Mammary epithelial cell (primary cell): ENCODE results near the gene FAM110A.

Experiments used
- EZH2 ChIP-seq: IDR thresholded peaks from 2 replicates; pipeline ENCODE4 v1.6.1; 2012; ENCODE audit warnings: low read length, inconsistent platforms, borderline replicate concordance
- TF ChIP-seq, protein P1 (sequence below), 2 donors: IDR thresholded peaks in 1 of 2; conservative IDR thresholded peaks in 1 of 2; 2 replicates each; pipeline ENCODE4 v1.5.1; 2011 to 2012; ENCODE audit warnings: inconsistent platforms in 2 of 2, low read length in 2 of 2, mild to moderate bottlenecking in 2 of 2, control low read depth in 1 of 2, low read depth in 1 of 2; ENCODE audit not compliant: insufficient read depth in 1 of 2; ENCODE audit errors: extremely low read depth in 1 of 2

DNA sequence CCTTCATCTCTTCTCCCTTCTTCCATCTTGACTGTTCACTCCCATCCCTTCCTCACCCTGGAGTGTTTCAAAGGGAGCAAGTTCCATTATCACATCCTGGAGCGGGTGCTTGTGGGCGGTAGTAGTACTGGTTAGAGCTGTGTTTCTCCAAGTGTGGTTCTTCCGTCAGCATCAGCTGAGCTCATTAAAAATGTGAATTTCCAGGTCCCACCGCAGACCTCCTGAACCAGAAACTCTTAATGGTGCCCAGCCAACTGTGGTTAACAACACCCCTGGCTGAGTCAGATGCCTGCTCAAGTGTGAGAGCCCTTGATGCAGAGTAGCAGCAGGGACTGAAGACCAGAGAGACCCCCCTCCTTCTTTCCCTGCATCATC is 58.2 kb downstream of the FAM110A start:
- TF ChIP-seq, protein P1, sequence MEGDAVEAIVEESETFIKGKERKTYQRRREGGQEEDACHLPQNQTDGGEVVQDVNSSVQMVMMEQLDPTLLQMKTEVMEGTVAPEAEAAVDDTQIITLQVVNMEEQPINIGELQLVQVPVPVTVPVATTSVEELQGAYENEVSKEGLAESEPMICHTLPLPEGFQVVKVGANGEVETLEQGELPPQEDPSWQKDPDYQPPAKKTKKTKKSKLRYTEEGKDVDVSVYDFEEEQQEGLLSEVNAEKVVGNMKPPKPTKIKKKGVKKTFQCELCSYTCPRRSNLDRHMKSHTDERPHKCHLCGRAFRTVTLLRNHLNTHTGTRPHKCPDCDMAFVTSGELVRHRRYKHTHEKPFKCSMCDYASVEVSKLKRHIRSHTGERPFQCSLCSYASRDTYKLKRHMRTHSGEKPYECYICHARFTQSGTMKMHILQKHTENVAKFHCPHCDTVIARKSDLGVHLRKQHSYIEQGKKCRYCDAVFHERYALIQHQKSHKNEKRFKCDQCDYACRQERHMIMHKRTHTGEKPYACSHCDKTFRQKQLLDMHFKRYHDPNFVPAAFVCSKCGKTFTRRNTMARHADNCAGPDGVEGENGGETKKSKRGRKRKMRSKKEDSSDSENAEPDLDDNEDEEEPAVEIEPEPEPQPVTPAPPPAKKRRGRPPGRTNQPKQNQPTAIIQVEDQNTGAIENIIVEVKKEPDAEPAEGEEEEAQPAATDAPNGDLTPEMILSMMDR (conservative IDR thresholded peaks at IDR 0.05 in 1 of 2, IDR thresholded peaks at IDR 0.05 in 1 of 2; ENCODE audit: extremely low read depth in 1 of 2, insufficient read depth in 1 of 2, low read depth in 1 of 2, low read length in 2 of 2) = no peak
- no peak for TF ChIP-seq EZH2
